Fibroblast of gingiva (primary cell): Measurements from ENCODE around the gene STK10.
"Not testable (repeated sequence)": the region's sequence is repeated elsewhere in the genome, so short reads cannot be mapped to it uniquely, and the experiment has no call there.

Experiments
- DNase-seq: peaks from one replicate; pipeline ENCODE4 v3.0.0-alpha.2; 2011; ENCODE audit warnings: low read depth

The STK10 gene

GRCh38 chr5:172051643-172052339, 136.2 kb downstream of the STK10 start:
- peak; percentile 14 for DNase-seq

- no peak for DNase-seq
Measured at GRCh38 chr5:172050080-172050479, 137.9 kb downstream of the STK10 start.

GRCh38 chr5:172049226-172049796, 138.7 kb downstream of the STK10 start:
- DNase-seq = no peak

GRCh38 chr5:172048539-172049101, 139.4 kb downstream of the STK10 start:
- DNase-seq = no peak

DNA sequence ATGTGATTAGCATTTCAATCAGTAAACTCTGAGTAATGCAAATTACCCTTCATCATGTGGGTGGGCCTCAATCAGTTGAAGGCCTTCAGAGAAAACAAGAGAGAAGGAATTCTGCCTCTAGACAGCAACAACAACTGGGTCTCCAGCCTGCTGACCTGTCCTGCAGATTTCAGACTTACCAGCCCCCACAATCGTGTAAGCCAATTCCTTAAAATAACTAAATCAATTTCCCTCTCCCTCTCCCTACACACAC, 139.9 kb downstream of the STK10 start:
- no peak for DNase-seq

- DNase-seq = no peak
Measured at GRCh38 chr5:172046593-172046992, 141.4 kb downstream of the STK10 start.

GRCh38 chr5:172045315-172045632, 142.8 kb downstream of the STK10 start:
- DNase-seq = no peak

- DNase-seq = no peak
Measured at GRCh38 chr5:172044631-172045314, 143.3 kb downstream of the STK10 start.

DNA sequence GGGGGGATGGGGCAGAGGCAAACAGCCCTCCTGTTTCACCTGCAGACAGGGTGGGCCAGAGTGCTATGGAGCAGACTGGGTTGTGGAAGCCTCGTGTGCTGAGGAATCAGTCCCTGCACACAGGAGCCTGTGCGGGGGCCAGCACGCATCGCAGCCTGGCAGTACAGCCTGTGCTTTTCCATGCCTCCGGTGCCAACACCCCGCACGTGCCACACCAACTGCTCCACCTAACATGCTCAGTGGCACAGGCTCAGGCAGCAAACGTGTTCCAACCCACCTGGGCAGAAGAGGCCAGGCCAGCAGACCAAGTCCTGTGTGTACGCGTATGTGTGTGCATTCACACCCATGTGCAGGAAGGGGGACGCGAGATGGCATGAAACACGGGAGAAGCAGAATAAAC, 144.2 kb downstream of the STK10 start:
- no peak for DNase-seq

DNA sequence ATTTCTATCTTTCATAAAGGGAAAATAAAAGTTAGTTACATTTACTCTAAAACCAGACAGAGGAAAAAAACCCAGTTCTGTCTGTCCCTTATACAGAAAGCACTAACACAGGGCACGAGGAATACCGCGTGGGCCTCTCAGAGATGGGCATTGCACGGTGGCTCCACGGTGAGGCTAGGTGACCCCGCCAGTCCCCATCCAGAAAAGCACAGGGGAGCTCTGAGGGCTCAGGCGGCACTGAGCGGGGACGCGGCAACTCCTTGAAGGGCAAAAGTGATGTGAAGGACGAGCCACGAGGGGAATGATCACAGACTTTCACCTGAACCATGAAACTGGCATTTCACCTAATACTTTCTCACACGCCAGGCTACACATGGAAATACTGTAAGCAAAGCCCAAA, 145.8 kb downstream of the STK10 start:
- no peak for DNase-seq

- DNase-seq = no peak
Measured at GRCh38 chr5:172038167-172038566, 149.9 kb downstream of the STK10 start.

DNA sequence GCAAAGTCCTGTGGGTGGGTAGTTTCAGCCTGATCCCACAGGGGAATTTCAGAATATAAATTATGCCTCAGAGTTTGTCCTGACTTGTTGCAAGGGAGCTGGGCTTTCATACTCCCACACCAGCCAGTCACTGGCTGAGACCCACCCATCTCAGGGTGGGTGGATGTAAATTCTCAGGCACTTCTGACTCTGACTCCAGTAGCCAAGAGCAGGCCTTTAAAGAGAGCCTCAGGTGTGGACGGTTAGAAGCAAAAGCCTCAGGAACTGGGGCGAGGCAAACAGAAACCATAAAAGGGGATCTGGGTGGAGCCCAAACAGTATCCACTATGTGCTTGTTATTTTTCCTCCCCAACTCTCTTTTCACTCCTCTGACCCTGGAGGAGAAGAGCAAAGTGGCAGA, 153.0 kb downstream of the STK10 start:
- no peak for DNase-seq

DNA sequence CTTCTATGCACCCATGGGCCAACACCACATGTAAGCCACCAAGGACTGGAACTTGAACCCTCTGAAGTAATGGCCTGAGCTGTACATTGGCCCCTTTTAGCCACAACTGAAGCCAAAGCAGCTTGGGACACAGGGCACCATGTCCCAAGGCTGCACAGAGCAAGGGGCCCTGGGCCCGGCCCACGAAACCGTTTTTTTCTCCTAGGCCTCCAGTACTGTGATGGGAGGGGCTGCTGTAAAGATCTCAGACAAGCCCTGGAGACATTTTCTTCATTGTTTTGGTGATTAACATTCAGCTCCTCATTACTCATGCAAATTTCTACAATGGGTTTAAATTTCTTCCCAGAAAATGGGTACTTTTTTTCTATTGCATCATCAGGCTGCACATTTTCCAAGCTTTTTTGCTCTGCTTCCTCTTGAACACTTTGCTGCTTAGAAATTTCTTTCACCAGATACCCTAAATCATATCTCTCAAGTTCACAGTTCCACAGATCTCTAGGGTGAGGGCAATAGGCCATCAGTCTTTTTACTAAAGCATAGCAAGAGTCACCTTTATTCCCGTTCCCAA, 156.0 kb downstream of the STK10 start:
- no peak for DNase-seq

GRCh38 chr5:172029876-172030275, 158.1 kb downstream of the STK10 start:
- DNase-seq = no peak

DNA sequence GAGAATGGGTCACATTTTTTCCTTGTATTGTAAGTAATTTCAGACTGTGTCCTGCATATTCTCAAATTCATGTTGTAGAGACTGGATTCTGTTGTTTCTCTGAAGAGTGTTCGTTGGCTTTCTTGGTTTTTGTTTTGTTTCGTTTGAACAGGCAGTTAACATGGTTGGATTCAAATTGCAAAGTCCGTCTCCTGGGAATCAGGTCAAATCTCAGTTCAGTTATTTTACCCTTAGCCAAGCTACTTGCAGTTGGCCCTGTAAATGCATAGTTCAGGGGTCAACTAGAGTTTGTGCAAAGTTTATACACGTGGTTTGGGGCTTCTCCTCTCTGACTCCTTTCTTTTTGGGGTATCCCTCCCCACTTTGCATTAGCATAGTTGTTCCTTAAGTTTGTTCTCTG, 159.9 kb downstream of the STK10 start:
- no peak for DNase-seq

DNA sequence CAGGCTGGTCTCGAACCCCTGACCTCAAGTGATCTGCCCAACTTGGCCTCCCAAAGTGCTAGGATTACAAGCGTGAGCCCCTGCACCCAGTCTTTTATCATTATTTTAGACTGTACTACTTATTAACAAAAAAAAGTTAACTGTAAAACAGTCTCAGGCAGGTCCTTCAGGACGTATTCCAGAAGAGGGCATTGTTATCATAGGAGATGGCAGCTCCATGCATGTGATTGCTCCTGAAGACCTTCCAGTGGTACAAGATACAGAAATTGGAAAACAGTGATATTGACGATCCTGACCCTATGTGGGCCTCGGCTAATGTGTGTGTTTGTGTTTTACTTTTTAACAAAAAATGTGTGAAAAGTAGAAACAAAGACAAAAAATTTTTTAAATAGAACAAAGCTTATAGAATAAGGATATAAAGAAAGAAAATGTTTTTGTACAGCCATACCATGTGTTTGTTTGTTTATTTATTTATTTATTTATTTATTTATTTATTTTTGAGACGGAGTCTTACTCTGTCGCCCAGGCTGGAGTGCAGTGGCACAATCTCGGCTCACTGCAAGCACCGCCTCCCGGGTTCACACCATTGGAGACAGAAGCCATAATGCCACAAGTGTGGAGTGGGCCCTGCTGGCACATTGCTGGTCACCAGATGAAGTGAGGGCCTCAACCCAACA, 167.8 kb downstream of the STK10 start:
- DNase-seq = not testable (repeated sequence)

- no peak for DNase-seq
Measured at GRCh38 chr5:172015346-172015745, 172.7 kb downstream of the STK10 start.

DNA sequence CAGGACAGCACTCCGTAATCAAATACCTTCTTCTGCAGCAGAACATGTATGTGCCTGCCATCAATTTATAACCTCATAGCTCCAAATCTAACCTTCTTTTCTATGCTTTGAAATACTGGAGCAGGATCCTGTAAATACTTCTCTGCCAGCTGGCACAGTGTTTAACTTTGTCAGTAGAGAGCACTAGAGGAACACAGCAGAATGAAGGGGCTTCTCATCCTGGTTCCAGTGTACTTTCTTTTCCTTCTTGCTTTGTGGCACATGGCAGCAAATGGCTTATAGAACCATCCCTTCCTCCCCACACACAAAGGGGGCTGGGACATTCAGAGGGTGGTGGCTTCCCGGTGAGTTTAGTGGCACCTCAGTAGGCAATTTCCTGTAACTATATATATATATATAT, 177.7 kb downstream of the STK10 start:
- no peak for DNase-seq

- DNase-seq = no peak
Measured at GRCh38 chr5:172009536-172010270, 178.3 kb downstream of the STK10 start.

GRCh38 chr5:172008689-172009141, 179.3 kb downstream of the STK10 start:
- DNase-seq = no peak

DNA sequence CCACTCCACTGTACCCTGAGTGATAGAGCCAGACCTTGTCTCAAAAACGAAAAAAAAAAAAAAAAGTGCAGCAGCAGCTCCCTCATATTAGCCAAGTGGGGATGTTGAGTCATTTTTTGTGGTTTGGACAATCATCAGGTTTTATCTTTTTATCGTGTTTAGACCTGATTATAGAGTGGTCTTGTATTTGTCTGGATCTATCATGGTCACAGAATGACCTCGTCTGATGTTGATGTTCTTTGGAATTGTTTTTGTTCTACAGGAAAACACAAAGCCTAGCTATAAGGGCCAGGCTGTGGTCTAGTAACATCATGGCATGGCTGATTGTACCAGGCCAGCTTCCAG, 179.9 kb downstream of the STK10 start:
- DNase-seq = no peak
